Measurements from ENCODE around the gene CCDC141. TPM values are rescaled to one million over a fixed set of nuclear protein-coding genes. Genes with fewer than 3 reads are reported as not detected.

CCDC141 gene
- total RNA-seq, 1 experiment from 2014 or later: 0.30 TPM

DNA sequence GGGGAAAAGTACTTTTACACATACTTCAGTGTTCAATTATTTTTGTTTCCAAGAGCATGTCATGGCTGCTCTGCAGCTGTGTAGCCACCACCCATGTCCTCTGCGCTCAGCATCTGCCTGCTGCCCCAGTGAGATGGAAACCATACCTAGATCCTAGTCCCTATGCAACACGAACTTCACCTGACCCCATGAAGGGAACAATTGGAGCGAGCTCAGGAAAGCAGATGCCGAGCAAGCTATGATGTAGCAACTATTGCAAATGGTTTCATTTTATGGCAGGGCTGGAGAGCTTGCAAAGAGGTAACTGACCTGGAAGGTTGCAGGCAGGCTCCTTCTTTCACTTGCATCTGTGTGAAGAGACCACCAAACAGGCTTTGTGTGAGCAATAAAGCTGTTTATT is 1.3 kb upstream of the CCDC141 start:
- H3K4me2 ChIP-seq (ENCODE audit: low read length): no peak overlapping the region
- no TSS peak for BruUV-seq (replicated peaks)
- H3K79me2 ChIP-seq (ENCODE audit: insufficient read depth, low read length): no peaks in the 10 kb centered on the region
- no peaks in the 10 kb centered on the region for H4K20me1 ChIP-seq (ENCODE audit: insufficient read depth)
- no peak overlapping the region for H3K27ac ChIP-seq (ENCODE audit: low read depth, low read length)
- intact Hi-C loops (cut with micrococcal nuclease): no loop called here
- no peaks in the 10 kb centered on the region for H3K4me1 ChIP-seq (ENCODE audit: control insufficient read depth in 1 of 2, insufficient read depth in 2 of 2, low read length in 2 of 2)
- no peak overlapping the region for H3K4me3 ChIP-seq (replicated peaks in 1 of 2; ENCODE audit: low read depth in 1 of 2, low read length in 2 of 2)
- no peak for ATAC-seq
- TF ChIP-seq JUND (IDR thresholded peaks at IDR 0.05) (no peak), SP1 (IDR thresholded peaks at IDR 0.05; ENCODE audit: low read depth) (no peak), SRF (IDR thresholded peaks at IDR 0.05; ENCODE audit: low read depth) (no peak), ZFX (IDR thresholded peaks at IDR 0.05) (no peak), ELF1 (IDR thresholded peaks at IDR 0.05; ENCODE audit: borderline replicate concordance, low read depth) (no peak), EGR1 (IDR thresholded peaks at IDR 0.05; ENCODE audit: low read depth) (no peak), SIN3A (IDR thresholded peaks at IDR 0.05; ENCODE audit: low read depth) (no peak), CBX3 (IDR thresholded peaks at IDR 0.05; ENCODE audit: low read depth) (no peak), ZNF274 (IDR thresholded peaks at IDR 0.05; ENCODE audit: low read depth, low read length) (no peak), TCF7L2 (IDR thresholded peaks at IDR 0.05; ENCODE audit: borderline replicate concordance, extremely low read depth, insufficient read depth, insufficient read length) (no peak), CEBPB (IDR thresholded peaks at IDR 0.05; ENCODE audit: low read depth) (no peak), RAD21 (IDR thresholded peaks at IDR 0.05; ENCODE audit: low read depth) (no peak), FOSL1 (IDR thresholded peaks at IDR 0.05; ENCODE audit: low read depth) (no peak), EZH2phosphoT487 (IDR thresholded peaks at IDR 0.05; ENCODE audit: borderline replicate concordance) (no peak), EZH2 (IDR thresholded peaks at IDR 0.05) (no peak)
- TF ChIP-seq, protein P1, sequence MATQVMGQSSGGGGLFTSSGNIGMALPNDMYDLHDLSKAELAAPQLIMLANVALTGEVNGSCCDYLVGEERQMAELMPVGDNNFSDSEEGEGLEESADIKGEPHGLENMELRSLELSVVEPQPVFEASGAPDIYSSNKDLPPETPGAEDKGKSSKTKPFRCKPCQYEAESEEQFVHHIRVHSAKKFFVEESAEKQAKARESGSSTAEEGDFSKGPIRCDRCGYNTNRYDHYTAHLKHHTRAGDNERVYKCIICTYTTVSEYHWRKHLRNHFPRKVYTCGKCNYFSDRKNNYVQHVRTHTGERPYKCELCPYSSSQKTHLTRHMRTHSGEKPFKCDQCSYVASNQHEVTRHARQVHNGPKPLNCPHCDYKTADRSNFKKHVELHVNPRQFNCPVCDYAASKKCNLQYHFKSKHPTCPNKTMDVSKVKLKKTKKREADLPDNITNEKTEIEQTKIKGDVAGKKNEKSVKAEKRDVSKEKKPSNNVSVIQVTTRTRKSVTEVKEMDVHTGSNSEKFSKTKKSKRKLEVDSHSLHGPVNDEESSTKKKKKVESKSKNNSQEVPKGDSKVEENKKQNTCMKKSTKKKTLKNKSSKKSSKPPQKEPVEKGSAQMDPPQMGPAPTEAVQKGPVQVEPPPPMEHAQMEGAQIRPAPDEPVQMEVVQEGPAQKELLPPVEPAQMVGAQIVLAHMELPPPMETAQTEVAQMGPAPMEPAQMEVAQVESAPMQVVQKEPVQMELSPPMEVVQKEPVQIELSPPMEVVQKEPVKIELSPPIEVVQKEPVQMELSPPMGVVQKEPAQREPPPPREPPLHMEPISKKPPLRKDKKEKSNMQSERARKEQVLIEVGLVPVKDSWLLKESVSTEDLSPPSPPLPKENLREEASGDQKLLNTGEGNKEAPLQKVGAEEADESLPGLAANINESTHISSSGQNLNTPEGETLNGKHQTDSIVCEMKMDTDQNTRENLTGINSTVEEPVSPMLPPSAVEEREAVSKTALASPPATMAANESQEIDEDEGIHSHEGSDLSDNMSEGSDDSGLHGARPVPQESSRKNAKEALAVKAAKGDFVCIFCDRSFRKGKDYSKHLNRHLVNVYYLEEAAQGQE (IDR thresholded peaks at IDR 0.05; ENCODE audit: low read depth): no peak
- TF ChIP-seq, protein P2, sequence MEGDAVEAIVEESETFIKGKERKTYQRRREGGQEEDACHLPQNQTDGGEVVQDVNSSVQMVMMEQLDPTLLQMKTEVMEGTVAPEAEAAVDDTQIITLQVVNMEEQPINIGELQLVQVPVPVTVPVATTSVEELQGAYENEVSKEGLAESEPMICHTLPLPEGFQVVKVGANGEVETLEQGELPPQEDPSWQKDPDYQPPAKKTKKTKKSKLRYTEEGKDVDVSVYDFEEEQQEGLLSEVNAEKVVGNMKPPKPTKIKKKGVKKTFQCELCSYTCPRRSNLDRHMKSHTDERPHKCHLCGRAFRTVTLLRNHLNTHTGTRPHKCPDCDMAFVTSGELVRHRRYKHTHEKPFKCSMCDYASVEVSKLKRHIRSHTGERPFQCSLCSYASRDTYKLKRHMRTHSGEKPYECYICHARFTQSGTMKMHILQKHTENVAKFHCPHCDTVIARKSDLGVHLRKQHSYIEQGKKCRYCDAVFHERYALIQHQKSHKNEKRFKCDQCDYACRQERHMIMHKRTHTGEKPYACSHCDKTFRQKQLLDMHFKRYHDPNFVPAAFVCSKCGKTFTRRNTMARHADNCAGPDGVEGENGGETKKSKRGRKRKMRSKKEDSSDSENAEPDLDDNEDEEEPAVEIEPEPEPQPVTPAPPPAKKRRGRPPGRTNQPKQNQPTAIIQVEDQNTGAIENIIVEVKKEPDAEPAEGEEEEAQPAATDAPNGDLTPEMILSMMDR (IDR thresholded peaks at IDR 0.05 in 2 of 3, conservative IDR thresholded peaks at IDR 0.05 in 1 of 3; ENCODE audit: borderline replicate concordance in 1 of 3, insufficient read depth in 1 of 3, low read depth in 2 of 3, low read length in 2 of 3): no peak
- TF ChIP-seq, protein P3, sequence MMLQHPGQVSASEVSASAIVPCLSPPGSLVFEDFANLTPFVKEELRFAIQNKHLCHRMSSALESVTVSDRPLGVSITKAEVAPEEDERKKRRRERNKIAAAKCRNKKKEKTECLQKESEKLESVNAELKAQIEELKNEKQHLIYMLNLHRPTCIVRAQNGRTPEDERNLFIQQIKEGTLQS (IDR thresholded peaks at IDR 0.05): no peak
- TF ChIP-seq, protein P4, sequence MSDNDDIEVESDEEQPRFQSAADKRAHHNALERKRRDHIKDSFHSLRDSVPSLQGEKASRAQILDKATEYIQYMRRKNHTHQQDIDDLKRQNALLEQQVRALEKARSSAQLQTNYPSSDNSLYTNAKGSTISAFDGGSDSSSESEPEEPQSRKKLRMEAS (IDR thresholded peaks at IDR 0.05): no peak
- no peak overlapping the region for H2AFZ ChIP-seq (ENCODE audit: low read depth, low read length, poor library complexity, severe bottlenecking)
- H3K9me2 ChIP-seq (ENCODE audit: insufficient read depth): no peaks in the 10 kb centered on the region
- POLR2A ChIA-PET: no interaction called here
- H3K9me3 ChIP-seq (ENCODE audit: control insufficient read depth in 1 of 2, insufficient read depth in 1 of 2, low read depth in 1 of 2, low read length in 2 of 2): no peaks in the 10 kb centered on the region
- DNase-seq (ENCODE audit: low read depth, low spot score): no peak
- CTCF ChIA-PET: no interaction called here
- RAD21 ChIA-PET (ENCODE audit: low non-redundant PET in 1 of 2, low total read pairs in 2 of 2, uncharacterized antibody in 2 of 2, unreplicated experiment in 2 of 2): no interaction called here
- no peaks in the 10 kb centered on the region for H3K27me3 ChIP-seq (ENCODE audit: insufficient read depth, low read length)
- no peak overlapping the region for H3K9ac ChIP-seq (ENCODE audit: low read length)
- H3K36me3 ChIP-seq (ENCODE audit: control insufficient read depth in 1 of 2, insufficient read depth in 2 of 2, low read length in 2 of 2): no peaks in the 10 kb centered on the region

All from HCT116 (cell line).